KMS-11 (cell line): Measurements from ENCODE around the gene LANCL2.
"Not testable (repeated sequence)": the region's sequence is repeated elsewhere in the genome, so short reads cannot be mapped to it uniquely, and the experiment has no call there.

Experiments
- H2AFZ ChIP-seq: fragments of 200-600 bp; sonication (generic); 2 replicates; pipeline ENCODE4 v1.6.1; 2016; ENCODE audit warnings: antibody characterized with exemption, mixed run types, low read depth
- H3K27ac ChIP-seq: fragments of 200-600 bp; sonication (generic); 2 replicates; pipeline ENCODE4 v1.6.1; 2016; ENCODE audit warnings: mild to moderate bottlenecking, mixed run types
- H3K27me3 ChIP-seq: fragments of 200-600 bp; sonication (generic); 2 replicates; pipeline ENCODE4 v1.6.1; 2017; ENCODE audit warnings: mild to moderate bottlenecking, low read depth, mixed run types, moderate library complexity; ENCODE audit not compliant: insufficient read depth
- H3K36me3 ChIP-seq: fragments of 200-600 bp; sonication (generic); 2 replicates; pipeline ENCODE4 v1.6.1; 2017; ENCODE audit warnings: mild to moderate bottlenecking, mixed run types; ENCODE audit not compliant: insufficient read depth
- H3K4me1 ChIP-seq: fragments of 200-600 bp; sonication (generic); 2 replicates; pipeline ENCODE4 v1.6.1; 2016; ENCODE audit warnings: mild to moderate bottlenecking, low read depth, mixed run types; ENCODE audit not compliant: poor library complexity, severe bottlenecking
- H3K4me2 ChIP-seq: fragments of 200-600 bp; sonication (generic); 2 replicates; pipeline ENCODE4 v1.7.0; 2016; ENCODE audit warnings: mild to moderate bottlenecking, mixed run types
- H3K4me3 ChIP-seq: fragments of 200-600 bp; sonication (generic); IDR thresholded peaks from 2 replicates; pipeline ENCODE4 v1.6.1; 2017; ENCODE audit warnings: low read depth, low read length, mixed read lengths; ENCODE audit not compliant: insufficient read depth
- H3K79me2 ChIP-seq: fragments of 200-600 bp; sonication (generic); 2 replicates; pipeline ENCODE4 v1.6.1; 2016; ENCODE audit warnings: low read depth, mixed run types; ENCODE audit not compliant: insufficient read depth
- H3K9ac ChIP-seq: fragments of 200-600 bp; sonication (generic); 2 replicates; pipeline ENCODE4 v1.6.1; 2016; ENCODE audit warnings: mild to moderate bottlenecking, mixed run types
- H4K20me1 ChIP-seq: fragments of 200-600 bp; sonication (generic); 2 replicates; pipeline ENCODE4 v1.6.1; 2016; ENCODE audit warnings: mild to moderate bottlenecking, mixed run types; ENCODE audit not compliant: insufficient read depth
- TF ChIP-seq, protein P1 (sequence below): fragments of 200-600 bp; sonication (generic); conservative IDR thresholded peaks from 2 replicates; pipeline ENCODE4 v1.6.1; 2017; ENCODE audit warnings: low read depth, mild to moderate bottlenecking, antibody characterized with exemption, low read length, moderate library complexity, mixed read lengths

LANCL2 gene

DNA sequence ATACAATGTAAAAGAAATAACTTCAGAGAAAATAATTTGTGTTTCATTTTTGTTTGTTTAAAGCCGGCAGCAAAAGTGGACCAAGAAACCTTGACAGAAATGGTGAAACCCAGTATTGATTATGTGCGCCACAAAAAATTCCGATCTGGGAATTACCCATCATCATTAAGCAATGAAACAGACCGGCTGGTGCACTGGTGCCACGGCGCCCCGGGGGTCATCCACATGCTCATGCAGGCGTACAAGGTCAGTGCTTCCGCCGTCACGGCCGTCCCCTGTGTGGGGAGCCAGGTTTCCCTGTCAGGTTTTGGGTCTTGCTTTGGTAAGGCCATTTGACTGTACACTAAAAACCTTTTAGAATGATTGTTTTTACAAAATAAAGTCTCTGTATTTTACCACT is 46.7 kb downstream of the LANCL2 start:
- H3K79me2 ChIP-seq: no peaks in the 10 kb centered on the region
- TF ChIP-seq, protein P1, sequence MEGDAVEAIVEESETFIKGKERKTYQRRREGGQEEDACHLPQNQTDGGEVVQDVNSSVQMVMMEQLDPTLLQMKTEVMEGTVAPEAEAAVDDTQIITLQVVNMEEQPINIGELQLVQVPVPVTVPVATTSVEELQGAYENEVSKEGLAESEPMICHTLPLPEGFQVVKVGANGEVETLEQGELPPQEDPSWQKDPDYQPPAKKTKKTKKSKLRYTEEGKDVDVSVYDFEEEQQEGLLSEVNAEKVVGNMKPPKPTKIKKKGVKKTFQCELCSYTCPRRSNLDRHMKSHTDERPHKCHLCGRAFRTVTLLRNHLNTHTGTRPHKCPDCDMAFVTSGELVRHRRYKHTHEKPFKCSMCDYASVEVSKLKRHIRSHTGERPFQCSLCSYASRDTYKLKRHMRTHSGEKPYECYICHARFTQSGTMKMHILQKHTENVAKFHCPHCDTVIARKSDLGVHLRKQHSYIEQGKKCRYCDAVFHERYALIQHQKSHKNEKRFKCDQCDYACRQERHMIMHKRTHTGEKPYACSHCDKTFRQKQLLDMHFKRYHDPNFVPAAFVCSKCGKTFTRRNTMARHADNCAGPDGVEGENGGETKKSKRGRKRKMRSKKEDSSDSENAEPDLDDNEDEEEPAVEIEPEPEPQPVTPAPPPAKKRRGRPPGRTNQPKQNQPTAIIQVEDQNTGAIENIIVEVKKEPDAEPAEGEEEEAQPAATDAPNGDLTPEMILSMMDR: no peak

DNA sequence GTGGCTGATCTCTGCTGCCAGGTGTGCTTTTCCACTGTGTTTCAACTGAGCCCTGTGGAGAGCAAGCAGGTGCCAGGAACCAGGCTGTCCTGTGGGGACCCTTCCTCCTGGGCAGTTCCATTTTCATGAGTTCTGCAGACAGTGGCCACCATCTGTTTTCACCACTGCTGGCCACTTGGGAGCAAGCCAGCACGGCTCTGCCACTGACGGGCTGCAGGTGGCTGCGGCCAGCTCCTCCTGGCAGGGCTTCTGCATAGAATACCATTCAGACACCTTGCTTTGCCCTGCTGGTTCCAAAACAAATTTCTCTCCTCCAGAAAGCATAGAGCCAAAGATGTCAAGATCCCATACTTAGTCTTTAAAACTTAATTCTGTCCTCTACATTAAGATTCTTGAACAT is 48.3 kb downstream of the LANCL2 start:
- no peaks in the 10 kb centered on the region for H3K36me3 ChIP-seq
- no peaks in the 10 kb centered on the region for H3K79me2 ChIP-seq
- H3K27ac ChIP-seq: no peak overlapping the region
- H3K4me3 ChIP-seq: no peak overlapping the region
- H4K20me1 ChIP-seq: no peaks in the 10 kb centered on the region
- H3K9ac ChIP-seq: no peak overlapping the region
- no peak overlapping the region for H3K4me2 ChIP-seq
- no peak overlapping the region for H2AFZ ChIP-seq
- H3K4me1 ChIP-seq: peaks cover 7% of the 10 kb centered on the region
- TF ChIP-seq, protein P1: no peak
- no peaks in the 10 kb centered on the region for H3K27me3 ChIP-seq

More for the DNA sequence above, 46.7 kb downstream of the LANCL2 start:
- H4K20me1 ChIP-seq: no peaks in the 10 kb centered on the region
- H3K4me1 ChIP-seq: peaks cover 7% of the 10 kb centered on the region
- H3K36me3 ChIP-seq: no peaks in the 10 kb centered on the region
- no peak overlapping the region for H3K27ac ChIP-seq
- H2AFZ ChIP-seq: no peak overlapping the region
- no peaks in the 10 kb centered on the region for H3K27me3 ChIP-seq
- no peak overlapping the region for H3K4me3 ChIP-seq
- H3K4me2 ChIP-seq: no peak overlapping the region
- H3K9ac ChIP-seq: no peak overlapping the region

DNA sequence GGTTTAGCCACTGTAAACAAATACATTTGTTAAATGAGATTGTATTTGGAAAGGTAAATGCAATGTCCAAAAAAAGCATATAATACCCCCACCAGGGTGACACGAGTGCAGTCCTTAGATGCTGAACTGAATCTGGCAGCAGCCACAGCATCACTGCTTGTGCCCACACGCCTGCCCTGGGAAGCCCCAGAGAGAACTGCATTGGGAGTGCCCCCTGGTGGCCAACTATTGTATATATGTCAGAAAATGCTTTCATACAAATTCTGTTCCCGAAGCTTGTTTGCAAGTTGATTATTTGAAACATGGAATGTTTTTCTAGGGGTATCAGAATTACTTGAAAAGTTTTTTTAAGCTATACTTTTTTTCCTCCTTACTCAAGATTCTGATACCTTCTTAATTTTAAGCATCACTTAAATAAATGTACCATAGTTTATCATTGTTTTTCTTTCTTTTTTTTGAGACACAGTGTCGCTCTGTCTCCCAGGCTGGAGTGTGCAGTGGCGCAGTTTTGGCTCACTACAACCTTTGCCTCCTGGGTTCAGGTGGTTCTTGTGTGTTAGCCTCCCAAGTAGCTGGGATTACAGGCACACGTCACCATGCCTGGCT is 50.1 kb downstream of the LANCL2 start:
- Histone ChIP-seq H3K9ac (no peak overlapping the region), H3K27me3 (no peaks in the 10 kb centered on the region), H2AFZ (no peak overlapping the region), H3K27ac (no peak overlapping the region), H3K36me3 (no peaks in the 10 kb centered on the region), H4K20me1 (no peaks in the 10 kb centered on the region), H3K4me1 (peaks cover 7% of the 10 kb centered on the region), H3K4me2 (no peak overlapping the region), H3K4me3 (no peak overlapping the region), H3K79me2 (no peaks in the 10 kb centered on the region)
- TF ChIP-seq, protein P1: peak; percentile 96

DNA sequence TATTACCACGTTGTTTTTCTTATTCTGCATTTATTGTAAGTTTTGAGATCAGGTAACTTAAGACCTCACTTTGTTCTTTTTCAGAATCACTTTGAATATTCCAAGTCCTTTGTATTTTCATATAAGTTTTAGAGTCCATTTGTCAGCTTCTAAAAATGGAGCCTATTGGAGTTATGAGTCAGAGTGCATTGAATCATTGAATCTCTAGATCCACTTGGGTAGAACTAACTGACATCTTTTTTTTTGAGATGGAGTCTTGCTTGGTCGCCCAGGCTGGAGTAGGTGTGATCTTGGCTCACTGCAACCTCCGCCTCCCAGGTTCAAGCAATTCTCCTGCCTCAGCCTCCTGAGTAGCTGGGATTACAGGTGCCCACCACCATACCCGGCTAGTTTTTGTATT is 52.3 kb downstream of the LANCL2 start:
- H3K4me3 ChIP-seq, H3K79me2 ChIP-seq, H3K9ac ChIP-seq, H3K36me3 ChIP-seq, H3K27me3 ChIP-seq, H3K4me2 ChIP-seq, H4K20me1 ChIP-seq, H2AFZ ChIP-seq, H3K27ac ChIP-seq: not testable (repeated sequence)
- H3K4me1 ChIP-seq: peaks cover 11% of the 10 kb centered on the region

DNA sequence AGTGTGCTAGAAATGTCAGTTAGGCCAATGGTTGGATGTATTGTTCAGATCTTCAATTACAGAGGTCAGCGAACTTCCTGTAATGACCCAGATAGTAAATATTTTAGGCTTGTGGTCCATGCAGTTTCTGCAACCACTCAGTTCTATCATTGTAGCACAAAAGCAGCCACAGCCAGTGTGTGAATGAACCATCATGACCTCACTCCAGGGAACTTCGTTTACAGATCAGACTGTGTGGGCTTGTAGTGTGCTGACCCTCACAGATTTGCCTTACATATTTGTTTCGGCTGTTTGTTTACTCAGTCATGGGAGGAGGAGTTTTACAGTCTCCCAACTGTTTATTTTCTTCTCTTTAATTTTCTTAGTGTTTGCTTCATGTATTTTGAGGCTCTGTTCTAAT is 55.4 kb downstream of the LANCL2 start:
- H3K4me1 ChIP-seq: peaks cover 4% of the 10 kb centered on the region
- H3K4me2 ChIP-seq: no peak overlapping the region
- H3K27me3 ChIP-seq: no peaks in the 10 kb centered on the region
- H3K4me3 ChIP-seq: no peak overlapping the region
- no peaks in the 10 kb centered on the region for H3K36me3 ChIP-seq
- H4K20me1 ChIP-seq: no peaks in the 10 kb centered on the region
- H3K27ac ChIP-seq: no peak overlapping the region
- TF ChIP-seq, protein P1: no peak
- H3K9ac ChIP-seq: no peak overlapping the region
- no peak overlapping the region for H2AFZ ChIP-seq
- H3K79me2 ChIP-seq: no peaks in the 10 kb centered on the region
